Activated T-helper 1 cell treated with anti-CD3 and anti-CD28 coated beads, Interleukin-12 subunit alpha, Interleukin-12 subunit beta, Interleukin-2, Interleukin-4 antibody, amounts not matched to agents 30 ng/mL and 10 ng/mL and 1 ng/mL, durations not matched to agents 14 hours and 24 hours and 36 hours (primary cell): ENCODE measurements around the gene YES1. TPM values are rescaled to one million over a fixed set of nuclear protein-coding genes. Genes with fewer than 3 reads are reported as not detected.

Experiments used
- DNase-seq: peaks from one replicate; pipeline ENCODE4 v3.0.0; 2021; ENCODE audit warnings: low spot score
- H3K27ac Mint-ChIP-seq: one replicate; pipeline ENCODE4 v1.8.0; 2021; ENCODE audit warnings: mild to moderate bottlenecking, mixed read lengths
- H3K27me3 Mint-ChIP-seq: one replicate; pipeline ENCODE4 v1.8.0; 2022; ENCODE audit warnings: mild to moderate bottlenecking, moderate library complexity, mixed read lengths; ENCODE audit not compliant: insufficient read depth
- H3K36me3 Mint-ChIP-seq: one replicate; pipeline ENCODE4 v1.8.0; 2021; ENCODE audit warnings: low read depth, mixed read lengths
- H3K4me1 Mint-ChIP-seq: one replicate; pipeline ENCODE4 v1.8.0; 2021; ENCODE audit warnings: low read depth, mixed read lengths
- H3K4me3 Mint-ChIP-seq: one replicate; pipeline ENCODE4 v1.8.0; 2021; ENCODE audit warnings: mild to moderate bottlenecking, moderate library complexity, mixed read lengths
- H3K9me3 Mint-ChIP-seq: one replicate; pipeline ENCODE4 v1.8.0; 2021; ENCODE audit warnings: mixed read lengths
- intact Hi-C: fragments of 100-400 bp; cut with micrococcal nuclease; formaldehyde crosslinking; loops from one replicate; pipeline ENCODE4 v1.15.1; 2024
- total RNA-seq: library from RNA; stranded (reverse); gene quantifications from 2 replicates; pipeline ENCODE4 v1.2.3, GENCODE V29; 2022

The YES1 gene
- total RNA-seq, 1 donor from 2014 or later, result 18.5 TPM

- intact Hi-C loops, result loop anchor here (1.0 to 2.0 kb wide), 4 partner anchors 21 to 129 kb away; partner anchors contain the start of gene ENOSF1
- H3K4me3 Mint-ChIP-seq, result peak overlapping the region; percentile 30
- no peaks in the 10 kb centered on the region for H3K27me3 Mint-ChIP-seq
- peak; percentile 71 for DNase-seq
- H3K4me1 Mint-ChIP-seq, result peaks cover 25% of the 10 kb centered on the region
- H3K9me3 Mint-ChIP-seq, result no peaks in the 10 kb centered on the region
- peak overlapping the region; percentile 87 for H3K27ac Mint-ChIP-seq
- peaks cover 56% of the 10 kb centered on the region for H3K36me3 Mint-ChIP-seq
Measured at GRCh38 chr18:681985-682384, 130.1 kb downstream of the YES1 start.

DNA sequence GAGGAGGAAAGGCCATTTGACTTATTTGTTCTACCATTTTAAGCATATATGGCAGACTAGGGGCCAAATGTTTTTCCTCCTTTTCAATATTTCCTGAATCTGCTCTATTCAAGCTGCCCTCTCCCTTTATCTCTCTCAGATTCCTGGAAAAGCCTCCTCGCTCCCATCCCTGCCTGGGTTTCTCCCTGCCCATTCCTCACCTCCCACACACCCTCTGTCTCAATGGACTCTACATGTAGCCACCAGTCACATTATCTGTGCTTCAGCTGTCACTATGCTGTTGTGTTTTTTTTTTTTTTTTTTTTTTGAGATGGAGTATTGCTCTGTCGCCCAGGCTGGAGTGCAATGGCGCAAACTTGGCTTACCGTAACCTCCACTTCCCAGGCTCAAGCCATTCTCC is 131.7 kb downstream of the YES1 start:
- intact Hi-C loops, result no loop called here
- H3K27ac Mint-ChIP-seq, result no peak overlapping the region

GRCh38 chr18:679516-679915 is 132.5 kb downstream of the YES1 start:
- Mint-ChIP-seq H3K4me3 (no peak overlapping the region), H3K9me3 (no peaks in the 10 kb centered on the region), H3K36me3 (peaks cover 64% of the 10 kb centered on the region), H3K27ac (no peak overlapping the region), H3K4me1 (peaks cover 25% of the 10 kb centered on the region), H3K27me3 (no peaks in the 10 kb centered on the region)
- intact Hi-C loops, result no loop called here
- DNase-seq, result no peak

More for the DNA sequence above, 131.7 kb downstream of the YES1 start:
- Mint-ChIP-seq H3K9me3 (no peaks in the 10 kb centered on the region), H3K4me1 (peaks cover 25% of the 10 kb centered on the region), H3K36me3 (peaks cover 60% of the 10 kb centered on the region), H3K27me3 (no peaks in the 10 kb centered on the region), H3K4me3 (no peak overlapping the region)
- no peak for DNase-seq

DNA sequence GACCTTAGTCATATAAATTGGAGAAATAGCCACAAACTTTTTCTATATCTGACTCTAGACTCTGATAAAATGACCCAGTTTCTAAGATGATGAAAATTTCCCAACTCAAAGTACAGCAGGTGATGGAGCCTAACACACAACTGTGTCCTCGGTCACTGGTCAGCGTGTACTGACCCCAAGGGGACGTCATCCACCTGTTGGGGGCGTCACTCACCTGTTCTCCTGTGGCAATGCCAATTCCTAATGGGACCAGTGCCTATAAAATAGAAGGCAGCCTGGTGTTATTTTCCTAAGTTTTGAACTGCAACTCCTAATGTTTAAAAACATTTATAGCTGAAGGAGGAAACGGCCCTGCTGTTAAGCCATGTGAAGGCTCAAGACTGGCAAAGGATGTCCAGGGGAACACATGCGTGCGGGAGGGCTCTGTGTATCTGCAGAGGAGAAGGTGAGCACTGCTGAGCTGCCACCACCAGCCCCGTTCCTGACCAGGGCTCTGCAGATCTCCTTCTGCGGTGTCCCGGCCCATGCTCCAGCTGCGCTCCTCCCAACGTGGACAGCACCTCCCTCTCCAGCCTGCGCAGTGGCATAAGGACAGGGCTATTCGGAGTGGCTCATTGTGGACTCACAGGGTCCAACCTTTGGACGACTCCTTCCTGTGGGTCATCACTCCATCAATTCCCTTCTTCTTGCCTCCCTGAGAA is 133.4 kb downstream of the YES1 start:
- Mint-ChIP-seq H3K4me1 (peaks cover 23% of the 10 kb centered on the region), H3K4me3 (no peak overlapping the region), H3K27ac (no peak overlapping the region), H3K36me3 (peaks cover 60% of the 10 kb centered on the region), H3K9me3 (no peaks in the 10 kb centered on the region), H3K27me3 (no peaks in the 10 kb centered on the region)
- DNase-seq, result no peak
- intact Hi-C loops, result no loop called here

DNA sequence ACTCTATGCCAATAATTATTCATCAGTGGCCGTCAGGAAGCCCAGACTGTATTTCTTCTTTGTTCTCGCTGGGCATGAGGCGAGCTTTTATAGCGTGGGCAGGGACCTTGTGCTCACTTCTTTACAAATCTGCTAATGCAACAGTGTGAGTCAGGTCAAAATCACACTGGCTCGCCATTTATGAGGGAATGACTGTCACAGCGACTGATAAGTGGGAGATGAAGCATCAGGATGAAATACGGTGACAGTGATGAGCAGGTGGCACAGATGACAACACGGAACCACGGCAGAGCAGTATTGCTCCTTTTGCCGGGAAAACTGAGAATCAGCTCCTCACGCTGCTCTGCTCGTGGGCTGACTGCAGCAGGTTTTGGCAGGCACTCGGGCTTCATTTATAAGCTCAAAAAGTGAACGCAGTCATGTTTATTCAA is 134.1 kb downstream of the YES1 start:
- Mint-ChIP-seq H3K9me3 (no peaks in the 10 kb centered on the region), H3K4me1 (peaks cover 16% of the 10 kb centered on the region), H3K27ac (no peak overlapping the region), H3K4me3 (no peak overlapping the region), H3K36me3 (peaks cover 54% of the 10 kb centered on the region), H3K27me3 (no peaks in the 10 kb centered on the region)
- intact Hi-C loops, result no loop called here
- no peak for DNase-seq

- Mint-ChIP-seq H3K27ac (no peak overlapping the region), H3K9me3 (no peaks in the 10 kb centered on the region), H3K4me3 (no peak overlapping the region), H3K27me3 (no peaks in the 10 kb centered on the region), H3K36me3 (peaks cover 54% of the 10 kb centered on the region), H3K4me1 (peaks cover 9% of the 10 kb centered on the region)
- DNase-seq, result no peak
- intact Hi-C loops, result no loop called here
Measured at GRCh38 chr18:677145-677544, 134.9 kb downstream of the YES1 start.

GRCh38 chr18:676736-677135 is 135.3 kb downstream of the YES1 start:
- Mint-ChIP-seq H3K9me3 (no peaks in the 10 kb centered on the region), H3K27ac (no peak overlapping the region), H3K27me3 (no peaks in the 10 kb centered on the region), H3K4me3 (no peak overlapping the region), H3K36me3 (peaks cover 50% of the 10 kb centered on the region), H3K4me1 (peaks cover 5% of the 10 kb centered on the region)
- DNase-seq, result no peak
- intact Hi-C loops, result no loop called here

GRCh38 chr18:676069-676468 is 136.0 kb downstream of the YES1 start:
- no peaks in the 10 kb centered on the region for H3K9me3 Mint-ChIP-seq
- H3K4me3 Mint-ChIP-seq, result no peak overlapping the region
- no peak overlapping the region for H3K27ac Mint-ChIP-seq
- no peaks in the 10 kb centered on the region for H3K27me3 Mint-ChIP-seq
- peaks cover 5% of the 10 kb centered on the region for H3K4me1 Mint-ChIP-seq
- DNase-seq, result no peak
- peaks cover 49% of the 10 kb centered on the region for H3K36me3 Mint-ChIP-seq
- intact Hi-C loops, result no loop called here

GRCh38 chr18:675307-675706 is 136.7 kb downstream of the YES1 start:
- H3K36me3 Mint-ChIP-seq, result peaks cover 53% of the 10 kb centered on the region
- H3K9me3 Mint-ChIP-seq, result no peaks in the 10 kb centered on the region
- H3K4me1 Mint-ChIP-seq, result peaks cover 10% of the 10 kb centered on the region
- intact Hi-C loops, result no loop called here
- H3K27me3 Mint-ChIP-seq, result no peaks in the 10 kb centered on the region
- H3K27ac Mint-ChIP-seq, result peak overlapping the region; percentile 7
- DNase-seq, result no peak
- H3K4me3 Mint-ChIP-seq, result no peak overlapping the region

DNA sequence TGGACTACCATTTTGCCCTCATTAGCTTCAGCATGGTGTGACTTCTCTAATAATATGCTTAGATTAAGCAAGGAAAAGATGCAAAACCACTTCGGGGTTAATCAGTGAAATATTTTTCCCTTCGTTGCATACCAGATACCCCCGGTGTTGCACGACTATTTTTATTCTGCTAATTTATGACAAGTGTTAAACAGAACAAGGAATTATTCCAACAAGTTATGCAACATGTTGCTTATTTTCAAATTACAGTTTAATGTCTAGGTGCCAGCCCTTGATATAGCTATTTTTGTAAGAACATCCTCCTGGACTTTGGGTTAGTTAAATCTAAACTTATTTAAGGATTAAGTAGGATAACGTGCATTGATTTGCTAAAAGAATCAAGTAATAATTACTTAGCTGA is 138.3 kb downstream of the YES1 start:
- DNase-seq, result no peak
- H3K36me3 Mint-ChIP-seq, result peaks cover 53% of the 10 kb centered on the region
- peaks cover 12% of the 10 kb centered on the region for H3K4me1 Mint-ChIP-seq
- intact Hi-C loops, result loop anchor here (5.0 kb wide), 1 partner anchor 39 kb away; the partner anchor contains the start of gene ENOSF1
- no peaks in the 10 kb centered on the region for H3K27me3 Mint-ChIP-seq
- H3K9me3 Mint-ChIP-seq, result no peaks in the 10 kb centered on the region
- no peak overlapping the region for H3K4me3 Mint-ChIP-seq
- H3K27ac Mint-ChIP-seq, result no peak overlapping the region

GRCh38 chr18:673317-673716 is 138.7 kb downstream of the YES1 start:
- peaks cover 54% of the 10 kb centered on the region for H3K36me3 Mint-ChIP-seq
- no peak for DNase-seq
- H3K4me3 Mint-ChIP-seq, result no peak overlapping the region
- H3K27ac Mint-ChIP-seq, result no peak overlapping the region
- H3K9me3 Mint-ChIP-seq, result no peaks in the 10 kb centered on the region
- intact Hi-C loops, result loop anchor here (5.0 kb wide), 1 partner anchor 39 kb away; the partner anchor contains the start of gene ENOSF1
- H3K27me3 Mint-ChIP-seq, result no peaks in the 10 kb centered on the region
- H3K4me1 Mint-ChIP-seq, result peaks cover 17% of the 10 kb centered on the region
